PC-3 (cell line): ENCODE data around the gene SLC1A3. TPM values are rescaled to one million over a fixed set of nuclear protein-coding genes. Genes with fewer than 3 reads are reported as not detected.
A peak's percentile ranks its signal among the peaks of the same experiment; 100 is the strongest.

Experiments used
- ATAC-seq: fragments of 200-7000 bp; cut with Tn5 transposase; 2 replicates; pipeline ENCODE4 v1.9.1; 2020; ENCODE audit warnings: mild to moderate bottlenecking, moderate library complexity
- BruUV-seq: library from RNA; stranded (reverse); fragments of 400-500 nt; replicated peaks from 2 replicates; lab custom pipeline; 2021; lab: Mats Ljungman, UMichigan
- CTCF ChIA-PET: fragments of 300-600 bp; sonication (Branson Sonifier 250); formaldehyde crosslinking; loops from one replicate; lab custom pipeline; 2022; ENCODE audit warnings: antibody characterized with exemption; lab: Charles Lee
- POLR2A ChIA-PET: fragments of 300-600 bp; sonication (Branson Sonifier 250); formaldehyde crosslinking; loops from one replicate; lab custom pipeline; 2022; ENCODE audit warnings: antibody characterized with exemption; ENCODE audit not compliant: unreplicated experiment; lab: Charles Lee
- DNase-seq: peaks from one replicate; pipeline ENCODE4 v3.0.0-alpha.2; 2015
- H2AFZ ChIP-seq: fragments of 300-600 bp; sonication (generic); 2 replicates; pipeline ENCODE4 v1.6.0; 2016; ENCODE audit warnings: antibody characterized with exemption, low read length
- H3F3A ChIP-seq: fragments of 300-600 bp; sonication (generic); one replicate; pipeline ENCODE4 v1.6.0; 2017; ENCODE audit warnings: antibody characterized with exemption, low read length, control low read depth, mild to moderate bottlenecking; ENCODE audit not compliant: unreplicated experiment
- H3K27ac ChIP-seq: fragments of 300-600 bp; sonication (generic); 2 replicates; pipeline ENCODE4 v1.5.1; 2016; ENCODE audit warnings: mild to moderate bottlenecking, low read length
- H3K27me3 ChIP-seq: fragments of 300-600 bp; sonication (generic); 2 replicates; pipeline ENCODE4 v1.6.1; 2016; ENCODE audit warnings: low read length, mixed read lengths
- H3K36me3 ChIP-seq: fragments of 300-600 bp; sonication (generic); 2 replicates; pipeline ENCODE4 v1.6.1; 2016; ENCODE audit warnings: low read depth, mixed run types, low read length, mixed read lengths
- H3K4me1 ChIP-seq: fragments of 300-600 bp; sonication (generic); 2 replicates; pipeline ENCODE4 v1.5.1; 2016; ENCODE audit warnings: low read length; ENCODE audit not compliant: insufficient read depth
- H3K4me2 ChIP-seq: fragments of 300-600 bp; sonication (generic); 2 replicates; pipeline ENCODE4 v1.6.0; 2016; ENCODE audit warnings: low read length
- H3K4me3 ChIP-seq: fragments of 300-600 bp; sonication (generic); 2 replicates; pipeline ENCODE4 v1.5.1; 2016; ENCODE audit warnings: mild to moderate bottlenecking, low read length, mixed read lengths
- H3K79me2 ChIP-seq: fragments of 300-600 bp; sonication (generic); 2 replicates; pipeline ENCODE4 v1.6.1; 2017; ENCODE audit warnings: low read length, mixed read lengths
- H3K9ac ChIP-seq: fragments of 300-600 bp; sonication (generic); 2 replicates; pipeline ENCODE4 v1.6.0; 2016; ENCODE audit warnings: mild to moderate bottlenecking, low read length
- H3K9me2 ChIP-seq: fragments of 300-600 bp; sonication (generic); replicated peaks from 2 replicates; pipeline ENCODE4 v1.6.1; 2016; ENCODE audit warnings: mixed run types, low read length, mixed read lengths
- H3K9me3 ChIP-seq: fragments of 300-600 bp; sonication (generic); 2 replicates; pipeline ENCODE4 v1.6.1; 2016; ENCODE audit warnings: low read length, mixed read lengths
- H4K20me1 ChIP-seq: fragments of 300-600 bp; sonication (generic); 2 replicates; pipeline ENCODE4 v1.6.1; 2016; ENCODE audit warnings: low read length, mixed read lengths
- CTCF ChIP-seq: fragments of 300-600 bp; sonication (generic); conservative IDR thresholded peaks from 2 replicates; pipeline ENCODE4 v1.5.1; 2017; ENCODE audit warnings: antibody characterized with exemption, low read depth, mild to moderate bottlenecking, low read length
- EZH2 ChIP-seq: fragments of 300-600 bp; sonication (generic); IDR thresholded peaks from one replicate; pipeline ENCODE4 v1.6.1; 2017; ENCODE audit warnings: antibody characterized with exemption, mild to moderate bottlenecking, low read length; ENCODE audit not compliant: unreplicated experiment
- EZH2phosphoT487 ChIP-seq: fragments of 300-600 bp; sonication (generic); IDR thresholded peaks from 2 replicates; pipeline ENCODE4 v1.6.1; 2018; ENCODE audit warnings: mild to moderate bottlenecking, antibody characterized with exemption, low read length, borderline replicate concordance
- intact Hi-C: fragments of 100-400 bp; cut with micrococcal nuclease; formaldehyde crosslinking; loops from 2 replicates; pipeline ENCODE4 v1.9.0; 2023
- total RNA-seq: library from RNA; depleted of rRNA; stranded (reverse); fragments of >200 nt; gene quantifications from 2 replicates; pipeline ENCODE4 v1.2.3, GENCODE V29; 2014

The SLC1A3 gene
- total RNA-seq, 1 experiment from 2014 or later: 24.7 TPM

GRCh38 chr5:36666274-36666673 is 59.9 kb downstream of the SLC1A3 start:
- Histone ChIP-seq H3K27ac (no peak overlapping the region), H4K20me1 (no peaks in the 10 kb centered on the region), H3F3A (peaks cover 3% of the 10 kb centered on the region), H3K9ac (no peak overlapping the region), H3K79me2 (no peaks in the 10 kb centered on the region), H3K9me2 (no peaks in the 10 kb centered on the region), H2AFZ (no peak overlapping the region), H3K4me1 (peaks cover 36% of the 10 kb centered on the region), H3K9me3 (no peaks in the 10 kb centered on the region), H3K36me3 (no peaks in the 10 kb centered on the region), H3K4me2 (no peak overlapping the region), H3K4me3 (no peak overlapping the region), H3K27me3 (no peaks in the 10 kb centered on the region)
- DNase-seq (no peak), ATAC-seq (no peak)
- POLR2A ChIA-PET: no interaction called here
- CTCF ChIA-PET: no interaction called here
- intact Hi-C loops: loop anchor here (2.0 kb wide), 1 partner anchor 59 kb away; the partner anchor contains the start of gene SLC1A3
- no TSS peak for BruUV-seq
- no peak for TF ChIP-seq EZH2phosphoT487
- no peak for TF ChIP-seq CTCF
- no peak for TF ChIP-seq EZH2

GRCh38 chr5:36666986-36667385 is 60.6 kb downstream of the SLC1A3 start:
- DNase-seq: peak; percentile 20
- BruUV-seq: no TSS peak
- peaks cover 3% of the 10 kb centered on the region for H3F3A ChIP-seq
- H3K4me3 ChIP-seq: no peak overlapping the region
- H3K27me3 ChIP-seq: no peaks in the 10 kb centered on the region
- peak overlapping the region; percentile 23 for H3K27ac ChIP-seq
- H3K9me2 ChIP-seq: no peaks in the 10 kb centered on the region
- H4K20me1 ChIP-seq: no peaks in the 10 kb centered on the region
- no peak overlapping the region for H2AFZ ChIP-seq
- H3K4me1 ChIP-seq: peaks cover 36% of the 10 kb centered on the region
- intact Hi-C loops: loop anchor here (2.0 kb wide), 1 partner anchor 60 kb away; the partner anchor contains the start of gene SLC1A3
- H3K79me2 ChIP-seq: no peaks in the 10 kb centered on the region
- no peak for TF ChIP-seq EZH2
- TF ChIP-seq CTCF: no peak
- no peak for TF ChIP-seq EZH2phosphoT487
- CTCF ChIA-PET: no interaction called here
- POLR2A ChIA-PET: no interaction called here
- peak overlapping the region; percentile 45; the same call in 1 of the 2 replicates for H3K4me2 ChIP-seq
- no peaks in the 10 kb centered on the region for H3K9me3 ChIP-seq
- H3K36me3 ChIP-seq: no peaks in the 10 kb centered on the region
- no peak overlapping the region for H3K9ac ChIP-seq
- ATAC-seq: no peak

- TF ChIP-seq EZH2phosphoT487 (no peak), EZH2 (no peak), CTCF (no peak)
- peak overlapping the region; percentile 45 for H3K4me2 ChIP-seq
Observed at GRCh38 chr5:36667824-36668223, 61.4 kb downstream of the SLC1A3 start.

More at GRCh38 chr5:36667824-36668223, 61.4 kb downstream of the SLC1A3 start:
- Histone ChIP-seq H3F3A (peaks cover 3% of the 10 kb centered on the region), H3K27me3 (no peaks in the 10 kb centered on the region), H4K20me1 (no peaks in the 10 kb centered on the region), H3K9me2 (no peaks in the 10 kb centered on the region), H3K36me3 (no peaks in the 10 kb centered on the region), H3K9me3 (no peaks in the 10 kb centered on the region), H3K4me3 (no peak overlapping the region), H3K27ac (peak overlapping the region; percentile 39), H3K79me2 (no peaks in the 10 kb centered on the region), H3K4me1 (peaks cover 36% of the 10 kb centered on the region), H2AFZ (0 out of 2 replicates have a peak overlapping the region, but pooled peaks have one; percentile 19), H3K9ac (no peak overlapping the region)
- BruUV-seq: no TSS peak
- intact Hi-C loops: loop anchor here (2.0 kb wide), 1 partner anchor 61 kb away; the partner anchor contains the start of gene SLC1A3
- CTCF ChIA-PET: no interaction called here
- DNase-seq: peak; percentile 73
- POLR2A ChIA-PET: no interaction called here
- peak; percentile 53 for ATAC-seq
